MM.1S (cell line): ENCODE data around the gene SLC40A1.

Experiments used
- DNase-seq: peaks from one replicate; pipeline ENCODE4 v3.0.0-alpha.2; 2015
- H2AFZ ChIP-seq: fragments of 300-600 bp; sonication (generic); 2 replicates; pipeline ENCODE4 v1.6.0; 2016; ENCODE audit warnings: antibody characterized with exemption, low read length
- H3F3A ChIP-seq: fragments of 300-600 bp; sonication (generic); 2 replicates; pipeline ENCODE4 v1.6.1; 2016; ENCODE audit warnings: mild to moderate bottlenecking, antibody characterized with exemption, low read length, moderate library complexity, mixed read lengths; ENCODE audit not compliant: insufficient read depth
- H3K27ac ChIP-seq: fragments of 300-600 bp; sonication (generic); 2 replicates; pipeline ENCODE4 v1.5.1; 2016; ENCODE audit warnings: mild to moderate bottlenecking, low read length
- H3K27me3 ChIP-seq: fragments of 300-600 bp; sonication (generic); replicated peaks from 2 replicates; pipeline ENCODE4 v1.6.0; 2016; ENCODE audit warnings: low read length; ENCODE audit not compliant: insufficient read depth
- H3K36me3 ChIP-seq: fragments of 300-600 bp; sonication (generic); replicated peaks from 2 replicates; pipeline ENCODE4 v1.6.1; 2016; ENCODE audit warnings: mild to moderate bottlenecking, low read length, mixed read lengths; ENCODE audit not compliant: insufficient read depth
- H3K4me1 ChIP-seq: fragments of 300-600 bp; sonication (generic); 2 replicates; pipeline ENCODE4 v1.6.1; 2016; ENCODE audit warnings: low read length, mixed read lengths
- H3K4me2 ChIP-seq: fragments of 300-600 bp; sonication (generic); 2 replicates; pipeline ENCODE4 v1.6.0; 2016; ENCODE audit warnings: low read depth, low read length
- H3K4me3 ChIP-seq: fragments of 300-600 bp; sonication (generic); 2 replicates; pipeline ENCODE4 v1.5.1; 2016; ENCODE audit warnings: low read length, mixed read lengths
- H3K79me2 ChIP-seq: fragments of 300-600 bp; sonication (generic); 2 replicates; pipeline ENCODE4 v1.6.1; 2016; ENCODE audit warnings: mixed run types, low read length, mixed read lengths
- H3K9ac ChIP-seq: fragments of 300-600 bp; sonication (generic); 2 replicates; pipeline ENCODE4 v1.6.1; 2016; ENCODE audit warnings: low read length, mixed read lengths
- H3K9me2 ChIP-seq: fragments of 300-600 bp; sonication (generic); replicated peaks from 2 replicates; pipeline ENCODE4 v1.6.1; 2016; ENCODE audit warnings: mild to moderate bottlenecking, low read length, mixed read lengths; ENCODE audit not compliant: insufficient read depth
- H3K9me3 ChIP-seq: fragments of 300-600 bp; sonication (generic); replicated peaks from 2 replicates; pipeline ENCODE4 v1.6.1; 2016; ENCODE audit warnings: mild to moderate bottlenecking, low read length, mixed read lengths; ENCODE audit not compliant: insufficient read depth
- H4K20me1 ChIP-seq: fragments of 300-600 bp; sonication (generic); 2 replicates; pipeline ENCODE4 v1.6.1; 2016; ENCODE audit warnings: mild to moderate bottlenecking, low read length, moderate library complexity, mixed read lengths; ENCODE audit not compliant: insufficient read depth
- EZH2 ChIP-seq: fragments of 300-600 bp; sonication (generic); optimal IDR thresholded peaks from 2 replicates; pipeline ENCODE3; 2017; ENCODE audit warnings: low read depth, mild to moderate bottlenecking, antibody characterized with exemption, low read length, mixed read lengths
- EZH2phosphoT487 ChIP-seq: fragments of 300-600 bp; sonication (generic); IDR thresholded peaks from 2 replicates; pipeline ENCODE4 v1.6.1; 2018; ENCODE audit warnings: antibody characterized with exemption, low read length
- TF ChIP-seq, protein P1 (sequence below): fragments of 300-600 bp; sonication (generic); IDR thresholded peaks from 2 replicates; pipeline ENCODE4 v1.5.1; 2016; ENCODE audit warnings: antibody characterized with exemption, low read length, mixed read lengths

The SLC40A1 gene

GRCh38 chr2:189587780-189588179 lies 7.2 kb upstream of the SLC40A1 start:
- H2AFZ ChIP-seq = no peak overlapping the region
- H3K36me3 ChIP-seq = no peaks in the 10 kb centered on the region
- DNase-seq = no peak
- H3K27me3 ChIP-seq = no peaks in the 10 kb centered on the region
- TF ChIP-seq, protein P1, sequence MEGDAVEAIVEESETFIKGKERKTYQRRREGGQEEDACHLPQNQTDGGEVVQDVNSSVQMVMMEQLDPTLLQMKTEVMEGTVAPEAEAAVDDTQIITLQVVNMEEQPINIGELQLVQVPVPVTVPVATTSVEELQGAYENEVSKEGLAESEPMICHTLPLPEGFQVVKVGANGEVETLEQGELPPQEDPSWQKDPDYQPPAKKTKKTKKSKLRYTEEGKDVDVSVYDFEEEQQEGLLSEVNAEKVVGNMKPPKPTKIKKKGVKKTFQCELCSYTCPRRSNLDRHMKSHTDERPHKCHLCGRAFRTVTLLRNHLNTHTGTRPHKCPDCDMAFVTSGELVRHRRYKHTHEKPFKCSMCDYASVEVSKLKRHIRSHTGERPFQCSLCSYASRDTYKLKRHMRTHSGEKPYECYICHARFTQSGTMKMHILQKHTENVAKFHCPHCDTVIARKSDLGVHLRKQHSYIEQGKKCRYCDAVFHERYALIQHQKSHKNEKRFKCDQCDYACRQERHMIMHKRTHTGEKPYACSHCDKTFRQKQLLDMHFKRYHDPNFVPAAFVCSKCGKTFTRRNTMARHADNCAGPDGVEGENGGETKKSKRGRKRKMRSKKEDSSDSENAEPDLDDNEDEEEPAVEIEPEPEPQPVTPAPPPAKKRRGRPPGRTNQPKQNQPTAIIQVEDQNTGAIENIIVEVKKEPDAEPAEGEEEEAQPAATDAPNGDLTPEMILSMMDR = no peak
- no peak for TF ChIP-seq EZH2phosphoT487
- H3K9me3 ChIP-seq = no peaks in the 10 kb centered on the region
- H3K9ac ChIP-seq = no peak overlapping the region
- H3K27ac ChIP-seq = no peak overlapping the region
- no peak overlapping the region for H3K4me3 ChIP-seq
- H3K9me2 ChIP-seq = no peaks in the 10 kb centered on the region
- H4K20me1 ChIP-seq = no peaks in the 10 kb centered on the region
- no peak overlapping the region for H3K4me2 ChIP-seq
- H3K4me1 ChIP-seq = peaks cover 6% of the 10 kb centered on the region
- no peaks in the 10 kb centered on the region for H3F3A ChIP-seq
- H3K79me2 ChIP-seq = no peaks in the 10 kb centered on the region

- DNase-seq = no peak
- H3K36me3 ChIP-seq = no peaks in the 10 kb centered on the region
- H3K9ac ChIP-seq = no peak overlapping the region
- H3K9me3 ChIP-seq = no peaks in the 10 kb centered on the region
- H3K9me2 ChIP-seq = no peaks in the 10 kb centered on the region
- H3K27me3 ChIP-seq = no peaks in the 10 kb centered on the region
- no peaks in the 10 kb centered on the region for H4K20me1 ChIP-seq
- no peaks in the 10 kb centered on the region for H3K79me2 ChIP-seq
- no peak overlapping the region for H2AFZ ChIP-seq
- H3F3A ChIP-seq = no peaks in the 10 kb centered on the region
- no peak overlapping the region for H3K27ac ChIP-seq
- H3K4me2 ChIP-seq = no peak overlapping the region
- no peaks in the 10 kb centered on the region for H3K4me1 ChIP-seq
- no peak overlapping the region for H3K4me3 ChIP-seq
- TF ChIP-seq, protein P1 = no peak
- no peak for TF ChIP-seq EZH2phosphoT487
- TF ChIP-seq EZH2 = no peak
These were observed 4.7 kb upstream of the SLC40A1 start for GRCh38 chr2:189585226-189585756.

DNA sequence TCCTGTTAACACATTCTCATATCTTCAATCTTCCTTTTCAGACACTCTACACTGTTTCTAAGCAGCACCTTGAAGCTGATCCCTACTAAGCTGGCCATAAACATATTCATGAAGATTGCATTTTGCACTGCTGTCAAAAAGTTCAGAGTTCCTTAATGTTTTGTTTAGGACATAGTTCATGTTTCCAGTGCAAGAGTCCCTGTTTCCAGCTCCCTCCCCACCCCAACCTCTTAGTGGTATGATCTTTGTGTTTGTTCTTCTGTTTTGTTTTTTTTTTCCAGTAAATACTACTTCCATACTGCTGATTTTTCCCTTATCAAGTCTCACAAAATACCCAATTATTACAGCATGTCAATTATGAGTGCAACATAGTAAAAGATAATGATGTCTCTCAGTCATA lies 4.1 kb upstream of the SLC40A1 start:
- no peak for DNase-seq
- Histone ChIP-seq H2AFZ (no peak overlapping the region), H3F3A (no peaks in the 10 kb centered on the region), H3K9me3 (no peaks in the 10 kb centered on the region), H3K4me2 (no peak overlapping the region), H3K9ac (no peak overlapping the region), H3K27ac (no peak overlapping the region), H3K9me2 (no peaks in the 10 kb centered on the region), H3K79me2 (no peaks in the 10 kb centered on the region), H4K20me1 (no peaks in the 10 kb centered on the region), H3K27me3 (no peaks in the 10 kb centered on the region), H3K4me1 (no peaks in the 10 kb centered on the region), H3K36me3 (no peaks in the 10 kb centered on the region), H3K4me3 (no peak overlapping the region)
- no peak for TF ChIP-seq EZH2phosphoT487
- TF ChIP-seq EZH2 = no peak
- TF ChIP-seq, protein P1 = no peak
